ENCODE results near the gene CYP2B6. TPM values are rescaled to one million over a fixed set of nuclear protein-coding genes. Genes with fewer than 3 reads are reported as not detected.

Gene CYP2B6
- total RNA-seq, 2 donors from 2014 or later = not detected

DNA sequence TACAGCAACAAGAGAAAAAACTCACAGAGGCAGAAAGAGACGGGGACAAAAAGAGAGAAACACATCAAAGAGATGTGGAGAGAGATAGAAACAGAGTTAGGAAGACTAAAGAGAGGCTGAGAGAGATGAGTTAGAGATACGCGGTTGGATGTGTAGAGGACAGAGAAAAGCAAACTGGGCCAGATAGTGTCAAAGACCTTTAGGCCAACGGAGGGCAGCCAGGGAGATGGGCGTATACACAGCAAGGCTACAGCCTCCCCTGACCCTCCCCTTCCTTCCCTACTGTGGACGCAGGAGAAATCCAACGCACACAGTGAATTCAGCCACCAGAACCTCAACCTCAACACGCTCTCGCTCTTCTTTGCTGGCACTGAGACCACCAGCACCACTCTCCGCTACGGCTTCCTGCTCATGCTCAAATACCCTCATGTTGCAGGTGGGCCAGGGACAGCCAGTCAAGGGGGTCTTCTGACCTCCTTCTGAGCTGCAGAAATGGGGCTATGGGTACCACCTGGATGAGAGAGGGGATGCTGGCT is 18.7 kb downstream of the CYP2B6 start:
- intact Hi-C loops (cut with DNase I) = no loop called here
- Histone ChIP-seq H3K36me3 (no peaks in the 10 kb centered on the region), H3K27me3 (replicated peaks; ENCODE audit: insufficient read depth) (peaks cover 5% of the 10 kb centered on the region), H3K9me3 (no peaks in the 10 kb centered on the region), H3K4me3 (no peak overlapping the region), H3K4me1 (replicated peaks) (no peaks in the 10 kb centered on the region), H3K27ac (no peak overlapping the region)
- WGBS = 82% methylated on average over 11 of the region's 11 CpGs
- no peak for DNase-seq (ENCODE audit: low spot score)
- TF ChIP-seq POLR2AphosphoS5 (IDR thresholded peaks at IDR 0.05) (no peak), POLR2A (IDR thresholded peaks at IDR 0.05) (no peak)
- TF ChIP-seq, protein P1, sequence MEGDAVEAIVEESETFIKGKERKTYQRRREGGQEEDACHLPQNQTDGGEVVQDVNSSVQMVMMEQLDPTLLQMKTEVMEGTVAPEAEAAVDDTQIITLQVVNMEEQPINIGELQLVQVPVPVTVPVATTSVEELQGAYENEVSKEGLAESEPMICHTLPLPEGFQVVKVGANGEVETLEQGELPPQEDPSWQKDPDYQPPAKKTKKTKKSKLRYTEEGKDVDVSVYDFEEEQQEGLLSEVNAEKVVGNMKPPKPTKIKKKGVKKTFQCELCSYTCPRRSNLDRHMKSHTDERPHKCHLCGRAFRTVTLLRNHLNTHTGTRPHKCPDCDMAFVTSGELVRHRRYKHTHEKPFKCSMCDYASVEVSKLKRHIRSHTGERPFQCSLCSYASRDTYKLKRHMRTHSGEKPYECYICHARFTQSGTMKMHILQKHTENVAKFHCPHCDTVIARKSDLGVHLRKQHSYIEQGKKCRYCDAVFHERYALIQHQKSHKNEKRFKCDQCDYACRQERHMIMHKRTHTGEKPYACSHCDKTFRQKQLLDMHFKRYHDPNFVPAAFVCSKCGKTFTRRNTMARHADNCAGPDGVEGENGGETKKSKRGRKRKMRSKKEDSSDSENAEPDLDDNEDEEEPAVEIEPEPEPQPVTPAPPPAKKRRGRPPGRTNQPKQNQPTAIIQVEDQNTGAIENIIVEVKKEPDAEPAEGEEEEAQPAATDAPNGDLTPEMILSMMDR (IDR thresholded peaks at IDR 0.05) = no peak

DNA sequence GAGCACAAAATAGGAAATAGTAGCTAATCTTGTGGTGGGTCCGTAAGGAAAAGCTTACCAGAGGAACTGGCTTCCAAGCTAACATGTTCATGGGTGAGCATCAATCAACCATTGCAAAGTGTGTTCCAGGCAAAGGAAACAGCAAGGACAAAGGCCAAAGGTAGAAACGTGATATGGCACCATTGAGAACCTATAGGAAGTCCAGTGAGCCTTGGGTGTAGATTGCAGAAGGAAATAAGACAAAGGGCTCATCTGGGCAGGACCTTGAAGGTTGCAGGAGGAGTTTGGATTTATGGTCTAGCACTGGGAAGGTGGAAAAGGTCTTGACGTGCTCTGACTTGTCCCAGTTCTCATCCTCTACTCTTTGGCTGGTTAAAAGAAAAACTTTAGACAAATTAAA is 22.3 kb downstream of the CYP2B6 start:
- WGBS = 64% methylated on average over 3 of the region's 3 CpGs
- intact Hi-C loops (cut with DNase I) = no loop called here
- no peak for DNase-seq (ENCODE audit: low spot score)

DNA sequence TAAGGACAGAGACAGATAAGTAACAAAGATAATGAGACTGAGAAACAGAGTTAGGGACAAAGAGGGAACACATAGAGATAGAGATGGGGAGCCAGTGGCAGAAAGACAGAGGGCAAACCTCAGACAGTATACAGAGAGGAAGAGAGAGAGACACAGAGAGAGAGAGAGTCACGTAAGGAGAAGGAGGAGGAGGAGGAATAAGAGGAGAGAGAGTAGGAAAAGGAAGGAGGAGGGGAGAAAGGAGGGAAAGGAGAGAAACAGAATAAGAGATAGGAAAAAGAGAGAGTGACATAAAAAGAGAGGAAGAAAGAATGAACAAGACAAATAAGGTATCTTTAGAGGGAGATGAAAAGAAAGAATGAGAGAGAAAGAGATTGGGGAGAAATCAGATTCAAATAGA is 23.6 kb downstream of the CYP2B6 start:
- Histone ChIP-seq H3K4me1 (replicated peaks) (no peaks in the 10 kb centered on the region), H3K27me3 (replicated peaks; ENCODE audit: insufficient read depth) (peaks cover 5% of the 10 kb centered on the region), H3K27ac (no peak overlapping the region), H3K4me3 (no peak overlapping the region), H3K36me3 (no peaks in the 10 kb centered on the region), H3K9me3 (no peaks in the 10 kb centered on the region)
- WGBS = 46% methylated on average over 1 of the region's 1 CpG
- TF ChIP-seq POLR2AphosphoS5 (IDR thresholded peaks at IDR 0.05) (no peak), POLR2A (IDR thresholded peaks at IDR 0.05) (no peak)
- TF ChIP-seq, protein P1 (IDR thresholded peaks at IDR 0.05) = no peak
- DNase-seq (ENCODE audit: low spot score) = no peak
- intact Hi-C loops (cut with DNase I) = no loop called here

More for the DNA sequence above, 22.3 kb downstream of the CYP2B6 start:
- TF ChIP-seq POLR2AphosphoS5 (IDR thresholded peaks at IDR 0.05) (no peak), POLR2A (IDR thresholded peaks at IDR 0.05) (no peak)
- TF ChIP-seq, protein P1 (IDR thresholded peaks at IDR 0.05) = no peak
- no peak overlapping the region for H3K27ac ChIP-seq
- H3K4me3 ChIP-seq = no peak overlapping the region
- H3K9me3 ChIP-seq = no peaks in the 10 kb centered on the region
- H3K36me3 ChIP-seq = no peaks in the 10 kb centered on the region
- no peaks in the 10 kb centered on the region for H3K4me1 ChIP-seq (replicated peaks)
- peaks cover 5% of the 10 kb centered on the region for H3K27me3 ChIP-seq (replicated peaks; ENCODE audit: insufficient read depth)

DNA sequence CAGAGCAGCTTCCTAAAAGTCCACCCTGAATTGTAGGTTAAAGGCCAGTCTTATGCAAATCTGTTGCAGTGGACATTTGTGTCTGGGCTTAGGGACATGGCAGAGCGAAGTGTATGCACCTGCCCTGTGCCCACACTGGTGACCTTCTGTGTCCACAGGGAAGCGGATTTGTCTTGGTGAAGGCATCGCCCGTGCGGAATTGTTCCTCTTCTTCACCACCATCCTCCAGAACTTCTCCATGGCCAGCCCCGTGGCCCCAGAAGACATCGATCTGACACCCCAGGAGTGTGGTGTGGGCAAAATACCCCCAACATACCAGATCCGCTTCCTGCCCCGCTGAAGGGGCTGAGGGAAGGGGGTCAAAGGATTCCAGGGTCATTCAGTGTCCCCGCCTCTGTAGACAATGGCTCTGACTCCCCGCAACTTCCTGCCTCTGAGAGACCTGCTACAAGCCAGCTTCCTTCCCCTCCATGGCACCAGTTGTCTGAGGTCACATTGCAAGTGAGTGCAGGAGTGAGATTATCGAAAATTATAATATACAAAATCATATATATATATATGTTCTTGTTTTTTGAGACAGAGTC is 25.5 kb downstream of the CYP2B6 start:
- Histone ChIP-seq H3K9me3 (no peaks in the 10 kb centered on the region), H3K4me3 (no peak overlapping the region), H3K27ac (no peak overlapping the region), H3K27me3 (replicated peaks; ENCODE audit: insufficient read depth) (no peaks in the 10 kb centered on the region), H3K4me1 (replicated peaks) (no peaks in the 10 kb centered on the region), H3K36me3 (no peaks in the 10 kb centered on the region)
- intact Hi-C loops (cut with DNase I) = no loop called here
- DNase-seq (ENCODE audit: low spot score) = no peak
- WGBS = 84% methylated on average over 12 of the region's 12 CpGs
- TF ChIP-seq POLR2A (IDR thresholded peaks at IDR 0.05) (no peak), POLR2AphosphoS5 (IDR thresholded peaks at IDR 0.05) (no peak)
- TF ChIP-seq, protein P1 (IDR thresholded peaks at IDR 0.05) = no peak

DNA sequence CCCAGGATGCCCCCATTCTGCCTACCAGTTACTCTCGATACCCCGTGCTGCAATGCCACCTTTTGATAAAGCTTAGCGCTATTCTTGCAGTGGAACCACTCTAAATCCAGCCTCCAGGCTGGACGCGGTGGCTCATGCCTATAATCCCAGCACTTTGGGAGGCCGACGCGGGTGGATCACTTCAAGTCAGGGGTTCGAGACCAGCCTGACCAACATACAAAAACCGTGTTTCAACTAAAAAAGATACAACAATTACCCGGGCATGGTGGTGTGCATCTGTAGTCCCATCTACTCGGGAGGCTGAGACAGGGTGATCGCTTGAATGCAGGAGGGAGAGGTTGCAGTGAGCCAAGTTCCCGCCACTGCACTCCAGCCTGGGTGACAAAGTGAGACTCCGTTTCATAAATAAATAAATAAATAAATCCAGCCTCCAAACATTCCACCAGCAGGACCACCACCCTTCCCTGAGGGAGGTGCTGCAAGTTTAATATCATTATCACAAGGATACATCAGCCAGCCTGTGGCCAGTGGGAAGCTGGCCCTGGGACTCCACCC is 27.7 kb downstream of the CYP2B6 start:
- H3K4me3 ChIP-seq = no peak overlapping the region
- H3K4me1 ChIP-seq (replicated peaks) = no peaks in the 10 kb centered on the region
- no peak for DNase-seq (ENCODE audit: low spot score)
- WGBS = 95% methylated on average over 15 of the region's 15 CpGs
- no peak overlapping the region for H3K27ac ChIP-seq
- TF ChIP-seq POLR2A (IDR thresholded peaks at IDR 0.05) (no peak), POLR2AphosphoS5 (IDR thresholded peaks at IDR 0.05) (no peak)
- TF ChIP-seq, protein P1 (IDR thresholded peaks at IDR 0.05) = no peak
- no peaks in the 10 kb centered on the region for H3K9me3 ChIP-seq
- no peaks in the 10 kb centered on the region for H3K27me3 ChIP-seq (replicated peaks; ENCODE audit: insufficient read depth)
- no peaks in the 10 kb centered on the region for H3K36me3 ChIP-seq
- intact Hi-C loops (cut with DNase I) = no loop called here

All from prostate gland (tissue), 2 donors.